HG02938 (cell line): ENCODE results near the gene GCNT1.
"Not testable (repeated sequence)": the region's sequence is repeated elsewhere in the genome, so short reads cannot be mapped to it uniquely, and the experiment has no call there.

Experiments
- ATAC-seq: cut with Tn5 transposase; IDR thresholded peaks from one replicate; pipeline ENCODE4 v1.9.1; 2021; ENCODE audit warnings: mild to moderate bottlenecking, moderate library complexity; ENCODE audit not compliant: unreplicated experiment

The GCNT1 gene

DNA sequence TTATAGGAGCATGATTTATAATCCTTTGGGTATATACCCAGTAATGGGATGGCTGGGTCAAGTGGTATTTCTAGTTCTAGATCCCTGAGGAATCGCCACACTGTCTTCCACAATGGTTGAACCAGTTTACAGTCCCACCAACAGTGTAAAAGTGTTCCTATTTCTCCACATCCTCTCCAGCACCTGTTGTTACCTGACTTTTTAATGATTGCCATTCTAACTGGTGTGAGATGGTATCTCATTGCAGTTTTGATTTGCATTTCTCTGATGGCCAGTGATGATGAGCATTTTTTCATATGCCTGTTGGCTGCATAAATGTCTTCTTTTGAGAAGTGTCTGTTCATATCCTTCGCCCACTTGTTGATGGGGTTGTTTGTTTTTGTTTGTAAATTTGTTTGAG, 20.4 kb downstream of the GCNT1 start:
- not testable (repeated sequence) for ATAC-seq

DNA sequence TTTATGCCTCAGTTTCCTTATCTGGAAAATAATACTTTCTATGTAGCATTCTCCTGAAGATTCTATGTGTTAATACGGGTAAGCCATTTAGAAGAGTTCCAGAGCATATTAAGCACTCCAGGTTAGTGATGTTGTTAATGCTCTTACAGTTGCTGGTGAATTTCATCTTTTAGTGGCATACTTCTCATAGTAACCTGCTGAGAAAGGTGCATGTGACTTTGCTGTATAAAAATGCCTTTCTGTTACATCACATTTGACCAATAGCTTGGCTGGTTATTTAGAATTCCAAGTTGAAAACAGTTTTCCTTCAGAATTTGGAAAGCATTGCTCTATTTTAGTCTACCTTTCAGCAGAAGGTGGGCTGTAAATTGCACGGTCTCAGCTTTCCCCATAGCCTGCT, 27.2 kb downstream of the GCNT1 start:
- ATAC-seq, result no peak

DNA sequence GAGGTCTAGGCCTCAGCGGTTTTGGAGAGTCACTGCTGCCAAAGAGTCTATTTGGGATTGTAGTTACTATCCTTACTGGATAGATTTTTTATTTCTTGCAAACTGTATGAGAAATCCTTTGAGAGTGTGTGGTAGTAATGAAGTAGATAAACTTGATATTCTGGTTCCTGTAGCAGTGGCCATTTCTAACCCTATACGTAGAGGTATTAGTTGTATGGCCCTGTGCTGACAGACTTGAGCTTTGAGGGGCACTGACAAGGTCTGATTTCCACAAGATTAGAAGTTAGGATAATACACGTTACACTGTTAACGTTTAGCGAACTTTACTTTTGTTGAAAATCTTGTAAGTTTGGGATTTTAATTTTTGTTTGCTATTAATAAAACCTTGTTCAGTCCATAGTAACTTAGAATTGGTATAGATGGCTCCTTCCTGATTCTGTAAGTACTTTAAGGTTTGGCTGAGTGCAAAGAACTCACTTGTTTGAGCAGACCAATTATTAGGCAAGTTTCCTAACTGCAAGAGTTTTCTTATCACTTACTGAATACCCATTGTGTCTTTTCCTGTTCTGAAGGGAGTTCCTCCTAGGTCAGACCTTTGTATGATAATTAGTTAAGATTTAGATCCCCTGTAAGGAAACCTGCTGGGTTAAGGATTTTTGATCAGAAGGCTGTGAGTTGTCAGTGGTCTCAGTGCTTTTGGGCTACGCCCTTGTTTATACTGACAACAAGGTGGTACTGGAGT, 31.4 kb downstream of the GCNT1 start:
- no peak for ATAC-seq

DNA sequence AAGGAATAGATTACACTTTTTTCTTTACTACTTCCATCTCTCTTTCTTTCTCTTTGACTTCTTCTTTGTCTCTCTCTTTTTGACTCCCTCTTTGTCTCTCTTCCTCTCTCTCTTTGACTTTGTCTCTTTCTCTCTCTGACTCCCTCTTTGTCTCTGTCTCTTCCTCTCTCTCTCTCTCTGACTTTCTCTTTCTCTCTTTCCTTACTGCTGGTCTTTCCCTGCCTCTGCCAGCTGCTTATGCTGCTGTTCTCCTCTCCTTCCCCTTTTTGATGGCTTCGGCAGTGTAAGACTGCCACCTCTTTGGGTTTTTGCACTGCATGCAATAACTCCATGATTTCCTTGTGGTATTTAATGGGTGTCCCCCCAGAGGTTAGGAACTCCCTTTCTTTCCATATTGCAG, 32.1 kb downstream of the GCNT1 start:
- ATAC-seq, result not testable (repeated sequence)

DNA sequence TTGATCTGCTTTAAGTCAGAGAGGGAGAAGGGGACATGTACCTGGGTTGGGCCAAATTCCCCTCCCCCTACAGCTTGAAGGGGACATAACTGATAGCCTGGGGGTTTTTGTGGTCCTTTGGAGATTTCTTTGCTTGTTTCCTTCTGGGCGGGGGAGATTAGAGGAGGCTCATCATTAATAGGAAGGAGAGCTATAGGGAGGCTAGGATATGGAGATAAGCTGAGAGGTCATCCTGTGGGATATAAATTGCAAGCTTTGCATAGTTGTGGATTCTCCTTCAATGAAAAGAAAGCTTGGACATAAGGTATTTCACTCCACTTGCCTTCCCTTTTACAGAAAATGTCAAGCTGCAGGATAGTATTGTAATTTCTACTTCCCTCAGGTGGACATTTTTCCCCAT, 34.5 kb downstream of the GCNT1 start:
- not testable (repeated sequence) for ATAC-seq

DNA sequence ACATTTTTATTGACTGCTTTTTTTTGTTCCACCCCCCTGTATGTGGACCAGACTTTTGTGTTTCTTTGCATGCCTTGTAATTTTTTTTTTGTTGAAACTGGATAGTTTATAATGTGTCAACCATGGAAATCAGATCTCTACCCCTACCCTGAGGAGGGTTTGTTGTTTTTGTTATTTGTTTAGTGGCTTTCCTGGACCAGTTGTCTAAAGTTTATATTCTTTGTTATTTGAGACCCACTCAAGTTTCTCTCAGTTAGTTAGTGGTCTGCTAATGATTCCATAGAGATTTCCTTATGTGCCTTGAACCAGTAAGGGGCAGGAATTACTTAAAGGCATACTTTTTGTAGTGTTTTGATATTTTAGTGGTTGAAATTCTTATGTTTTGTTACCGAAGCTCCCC, 41.1 kb downstream of the GCNT1 start:
- ATAC-seq, result no peak

DNA sequence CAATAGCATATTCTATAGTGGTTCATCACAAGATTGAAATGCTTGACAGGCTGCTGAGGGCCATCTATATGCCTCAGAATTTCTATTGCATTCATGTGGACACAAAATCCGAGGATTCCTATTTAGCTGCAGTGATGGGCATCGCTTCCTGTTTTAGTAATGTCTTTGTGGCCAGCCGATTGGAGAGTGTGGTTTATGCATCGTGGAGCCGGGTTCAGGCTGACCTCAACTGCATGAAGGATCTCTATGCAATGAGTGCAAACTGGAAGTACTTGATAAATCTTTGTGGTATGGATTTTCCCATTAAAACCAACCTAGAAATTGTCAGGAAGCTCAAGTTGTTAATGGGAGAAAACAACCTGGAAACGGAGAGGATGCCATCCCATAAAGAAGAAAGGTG, 43.8 kb downstream of the GCNT1 start:
- ATAC-seq, result no peak

DNA sequence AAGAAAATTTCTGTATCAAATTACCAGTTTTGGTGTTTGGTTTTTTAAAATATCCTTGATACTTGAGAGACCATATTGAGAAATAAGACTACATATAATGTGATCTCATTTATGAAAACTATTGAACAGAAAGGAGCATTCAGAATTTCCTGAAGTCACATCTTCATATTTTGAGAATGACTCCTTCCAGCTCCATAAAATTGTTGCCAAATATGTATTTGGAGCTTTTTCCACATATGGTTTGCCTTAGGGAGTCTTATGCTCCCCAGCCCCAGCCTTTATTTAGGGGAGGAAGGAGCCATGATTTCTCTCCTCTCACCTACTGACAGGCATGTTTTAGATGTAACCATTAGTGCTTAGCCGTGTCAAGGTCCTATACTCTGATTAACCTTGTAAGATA, 51.1 kb downstream of the GCNT1 start:
- no peak for ATAC-seq

DNA sequence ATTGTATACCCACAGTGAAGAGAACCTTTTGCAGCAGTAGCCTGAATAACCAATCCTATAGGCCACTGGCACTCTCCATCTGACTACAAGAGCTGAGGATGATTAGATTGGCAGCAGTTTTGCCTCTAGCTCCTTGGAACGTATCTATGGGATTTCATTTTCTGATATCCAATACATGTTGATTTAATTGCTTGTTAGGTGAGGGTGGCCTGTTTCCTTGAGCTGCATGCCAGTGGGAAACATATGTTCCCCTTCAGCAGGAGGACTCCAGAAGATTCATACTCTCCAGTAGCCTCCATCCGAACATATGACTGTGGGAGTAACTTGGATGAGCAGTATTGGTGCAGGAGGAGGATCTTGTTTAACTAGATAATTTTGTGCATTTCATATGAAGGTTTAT, 51.5 kb downstream of the GCNT1 start:
- no peak for ATAC-seq

DNA sequence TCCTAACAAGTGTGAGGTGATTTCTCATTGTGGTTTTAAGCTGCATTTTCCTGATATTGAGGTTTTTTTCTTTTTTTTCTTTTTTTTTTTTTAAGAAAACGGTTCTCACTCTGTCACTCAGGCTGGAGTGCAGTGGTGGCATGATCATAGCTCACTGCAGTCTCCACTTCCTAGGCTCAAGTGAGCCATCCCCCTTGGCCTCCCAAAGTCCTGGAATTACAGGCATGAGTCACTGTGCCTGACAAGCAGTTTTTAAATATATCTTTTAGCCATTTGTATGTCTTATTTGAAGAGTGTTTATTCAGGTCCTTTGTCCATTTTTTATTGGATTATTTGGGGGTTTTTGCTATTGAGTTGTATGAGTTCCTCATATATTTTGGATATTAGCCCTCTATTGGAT, 53.8 kb downstream of the GCNT1 start:
- no peak for ATAC-seq

DNA sequence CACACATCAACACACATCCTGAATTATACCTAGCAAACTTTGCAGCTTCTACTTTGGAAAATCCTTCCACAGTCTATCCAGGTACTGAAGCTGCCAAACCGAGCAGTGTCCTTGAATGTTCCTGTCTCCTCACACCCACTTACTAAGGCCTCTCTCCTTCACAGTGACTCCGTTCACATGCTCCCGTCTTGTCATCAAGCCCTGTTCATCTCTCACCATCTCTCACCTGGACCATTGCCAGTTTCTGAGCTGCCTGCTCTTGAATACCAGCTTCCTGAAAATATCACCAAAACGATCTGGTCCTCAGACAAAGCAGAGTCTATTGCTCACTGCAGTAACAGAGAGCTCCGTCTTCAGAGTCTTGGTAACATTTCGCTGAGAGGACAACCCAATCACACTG, 57.4 kb downstream of the GCNT1 start:
- no peak for ATAC-seq

DNA sequence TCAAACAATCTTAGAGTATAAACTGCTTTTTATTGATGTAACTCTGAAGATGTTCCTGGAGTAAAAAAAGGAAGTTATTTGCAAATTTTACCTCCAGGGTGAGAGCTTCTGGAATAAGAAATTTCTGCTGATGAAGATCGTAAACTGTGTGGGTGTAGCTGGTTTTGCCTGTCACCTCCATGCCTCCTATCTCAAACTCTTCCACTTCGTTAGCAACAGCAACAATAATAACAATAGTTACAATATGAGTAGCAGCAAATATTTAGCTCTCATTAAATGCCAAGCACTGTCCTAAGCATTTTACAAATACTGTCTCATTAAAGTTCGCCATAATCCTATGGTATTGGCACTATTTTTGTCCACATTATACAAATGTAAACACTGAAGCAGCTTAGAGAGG, 57.9 kb downstream of the GCNT1 start:
- ATAC-seq, result no peak

DNA sequence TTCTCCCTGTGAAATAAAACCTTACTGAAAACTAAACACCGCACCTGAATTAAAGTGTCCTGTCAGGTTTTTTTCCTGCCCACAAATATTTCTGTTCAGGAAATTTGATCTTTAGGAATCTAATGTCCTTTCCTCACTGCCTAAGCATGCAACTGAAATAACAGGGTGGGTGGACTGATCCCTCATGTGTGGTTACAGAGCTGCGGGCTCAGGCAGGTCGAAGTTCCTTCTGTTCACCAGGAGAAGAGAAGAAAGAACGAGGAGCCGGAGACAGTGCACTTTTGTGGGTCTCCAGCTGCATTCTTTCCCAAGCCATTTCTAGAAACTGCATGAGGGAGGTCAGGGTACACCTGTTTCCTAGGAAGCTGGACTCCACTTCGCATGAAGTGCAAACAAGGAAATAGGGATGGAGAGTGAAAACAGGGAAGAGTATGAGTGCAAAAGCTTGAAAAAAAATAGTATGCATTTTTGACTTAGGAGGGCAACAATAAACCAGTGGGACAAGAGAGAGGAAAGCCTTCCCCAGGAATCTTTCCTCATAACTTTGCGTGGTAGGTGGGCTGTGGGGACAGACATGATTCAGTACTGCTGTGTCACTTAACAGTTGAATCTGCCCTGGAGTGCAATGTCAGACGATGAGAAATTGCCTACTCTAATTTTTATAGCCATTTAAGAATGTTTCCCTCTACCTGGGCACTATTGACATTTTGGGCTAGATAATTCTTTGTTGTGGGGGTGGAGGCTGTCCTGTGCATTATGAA, 60.3 kb downstream of the GCNT1 start:
- no peak for ATAC-seq

DNA sequence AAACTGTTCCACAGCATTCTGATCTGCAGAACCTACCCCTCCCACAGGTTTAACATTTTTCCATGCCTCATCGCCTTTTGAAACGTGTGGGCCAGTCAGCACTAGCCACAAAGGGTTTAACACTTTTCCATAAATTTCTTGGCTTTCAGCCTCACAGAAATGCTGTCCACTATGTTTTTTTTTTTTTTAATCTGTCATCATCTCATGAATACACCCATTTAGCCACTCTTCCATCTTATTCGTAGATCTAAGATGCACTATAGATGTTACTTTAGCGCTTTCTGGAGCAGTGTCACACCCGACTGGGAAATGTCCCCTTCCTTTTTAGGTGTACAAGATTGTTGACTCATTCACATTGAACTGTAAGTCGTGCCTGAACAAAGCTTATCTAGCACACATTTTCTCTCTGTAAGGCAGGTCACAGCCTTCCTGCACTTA, 62.3 kb downstream of the GCNT1 start:
- no peak for ATAC-seq

DNA sequence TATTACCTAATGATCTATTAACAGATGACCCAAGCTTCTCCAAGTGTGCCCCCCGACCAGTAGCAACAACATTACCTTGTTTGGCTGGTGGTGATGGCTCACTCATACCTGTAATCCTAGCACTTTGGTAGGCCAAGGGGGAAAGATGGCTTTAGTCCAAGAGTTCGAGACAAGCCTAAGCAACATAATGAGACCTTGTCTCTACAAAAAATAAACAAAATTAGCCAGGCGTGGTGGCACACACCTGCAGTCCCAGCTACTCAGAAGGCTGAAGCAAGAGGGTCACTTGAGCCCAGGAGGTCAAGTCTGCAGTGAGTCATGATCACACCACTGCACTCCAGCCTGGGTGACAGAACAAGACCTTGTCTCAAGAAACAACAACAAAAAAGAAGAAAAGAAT, 62.9 kb downstream of the GCNT1 start:
- no peak for ATAC-seq

DNA sequence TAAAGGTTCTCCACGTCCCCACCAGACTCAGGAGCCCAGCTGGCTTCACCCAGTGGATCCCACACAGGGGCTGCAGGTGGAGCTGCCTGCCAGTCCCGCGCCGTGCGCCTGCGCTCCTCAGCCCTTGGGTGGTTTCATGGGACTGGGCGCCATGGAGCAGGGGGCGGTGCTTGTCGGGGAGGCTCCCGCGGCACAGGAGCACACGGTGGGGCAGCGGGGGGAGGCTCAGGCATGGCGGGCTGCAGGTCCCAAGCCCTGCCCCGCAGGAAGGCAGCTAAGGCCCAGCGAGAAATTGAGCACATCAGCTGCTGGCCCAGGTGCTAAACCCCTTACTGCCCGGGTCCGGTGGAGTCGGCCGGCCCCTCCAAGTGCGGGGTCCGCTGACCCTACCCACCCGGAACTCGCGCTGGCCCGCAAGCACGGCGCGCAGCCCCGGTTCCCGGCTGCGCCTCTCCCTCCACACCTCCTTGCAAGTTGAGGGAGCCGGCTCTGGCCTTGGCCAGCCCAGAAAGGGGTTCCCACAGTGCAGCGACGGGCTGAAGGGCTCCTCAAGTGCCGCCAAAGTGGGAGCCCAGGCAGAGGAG, 64.7 kb downstream of the GCNT1 start:
- not testable (repeated sequence) for ATAC-seq

DNA sequence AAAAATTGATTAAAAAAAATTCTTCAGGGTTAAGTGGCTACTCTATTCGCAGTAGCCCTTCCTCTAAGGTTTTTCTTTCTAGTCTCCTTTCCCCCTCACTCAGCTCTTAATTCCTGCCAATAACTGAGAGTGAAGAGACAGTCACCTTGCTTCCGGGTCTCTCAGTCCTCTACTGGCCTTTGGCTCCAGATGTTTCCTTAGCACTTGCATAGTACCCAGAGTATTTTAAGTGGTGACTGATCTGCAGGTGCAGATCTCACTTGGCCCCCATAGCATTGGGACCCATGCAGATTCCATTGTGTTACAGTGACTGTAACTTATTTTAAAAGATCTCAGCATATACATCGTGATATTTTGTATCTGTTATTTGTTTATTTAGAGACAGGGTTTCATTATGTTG, 66.2 kb downstream of the GCNT1 start:
- ATAC-seq, result no peak

DNA sequence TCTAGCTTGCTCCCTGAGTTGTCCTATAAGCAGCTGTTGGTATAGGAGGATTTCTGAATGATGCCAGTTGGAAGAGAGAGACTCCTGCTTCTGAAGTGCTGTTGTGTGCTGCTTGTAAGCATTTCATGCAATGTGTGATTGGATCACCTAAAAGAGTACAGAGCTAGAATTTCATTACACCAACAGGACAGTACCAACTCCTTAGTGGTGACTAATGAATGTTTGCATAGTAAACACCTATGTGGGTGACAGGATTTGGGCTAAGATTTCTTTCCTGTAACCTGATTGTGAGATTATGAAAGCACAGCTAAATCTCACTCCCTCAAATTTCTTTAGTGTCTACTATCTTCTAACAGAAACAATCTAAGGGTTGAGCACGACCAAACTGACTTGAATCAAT, 67.0 kb downstream of the GCNT1 start:
- ATAC-seq, result no peak

DNA sequence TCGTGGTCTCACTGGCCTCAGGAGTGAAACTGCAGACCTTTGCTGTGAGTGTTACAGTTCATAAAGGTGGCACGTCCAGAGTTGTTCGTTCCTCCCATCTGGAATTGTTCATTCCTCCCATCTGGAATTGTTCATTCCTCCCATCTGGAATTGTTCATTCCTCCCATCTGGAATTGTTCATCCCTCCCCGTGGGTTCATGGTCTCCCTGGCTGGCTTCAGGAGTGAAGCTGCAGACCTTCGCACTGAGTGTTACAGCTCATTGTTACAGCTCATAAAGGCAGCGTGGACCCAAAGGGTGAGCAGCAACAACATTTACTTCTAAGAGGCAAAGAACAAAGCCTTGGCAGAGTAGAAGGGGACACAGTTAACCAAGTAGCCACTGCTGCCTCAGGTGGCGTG, 69.1 kb downstream of the GCNT1 start:
- no peak for ATAC-seq

DNA sequence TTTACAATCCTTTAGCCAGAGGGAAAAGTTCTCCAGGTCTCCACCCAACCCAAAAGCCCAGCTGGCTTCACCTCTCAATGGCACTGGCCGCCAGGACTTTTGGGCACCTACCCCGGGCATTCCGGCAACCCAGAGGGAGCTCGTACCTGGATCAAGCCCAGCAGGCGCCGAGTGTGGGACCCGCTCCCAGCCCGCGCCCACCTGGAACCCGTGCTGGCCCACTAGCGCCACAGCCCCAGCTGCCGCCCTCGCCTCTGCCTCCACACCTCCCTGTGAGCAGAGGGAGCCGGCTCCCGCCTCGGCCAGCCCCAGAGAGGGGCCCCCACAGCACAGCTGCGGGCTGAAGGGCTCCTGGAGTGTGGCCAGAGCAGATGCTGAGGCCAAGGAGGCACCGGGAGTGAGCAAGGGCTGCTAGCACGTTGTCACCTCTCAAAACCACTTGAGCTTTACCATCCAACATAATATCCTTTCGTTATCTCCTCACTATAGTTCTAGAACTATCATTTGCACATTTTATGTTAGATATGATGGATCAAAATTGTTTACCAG, 69.7 kb downstream of the GCNT1 start:
- no peak for ATAC-seq

DNA sequence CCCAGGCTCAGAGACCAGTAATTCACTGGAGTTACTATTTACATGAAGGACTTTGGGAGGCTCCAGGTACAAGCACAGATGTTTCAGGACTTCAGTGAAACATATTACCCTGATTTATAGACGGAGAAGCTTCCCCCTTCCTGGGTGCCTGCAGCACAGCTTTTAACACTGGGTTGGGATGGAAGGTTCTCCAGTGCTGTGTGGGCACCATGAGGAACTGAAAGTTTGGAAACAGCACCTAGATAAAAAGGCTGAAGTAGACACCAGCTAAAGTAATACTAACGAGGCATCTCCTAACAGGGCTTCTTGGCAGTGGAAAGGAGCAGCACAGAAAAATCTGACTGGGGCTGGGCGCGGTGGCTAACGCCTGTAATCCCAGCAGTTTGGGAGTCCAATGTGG, 70.7 kb downstream of the GCNT1 start:
- no peak for ATAC-seq
